OCI-LY7 (cell line): Measurements from ENCODE around the gene UBE2E1.

Experiments used
- CTCF ChIP-seq: fragments of 200-600 bp; sonication (generic); conservative IDR thresholded peaks from 2 replicates; pipeline ENCODE4 v1.5.1; 2014; ENCODE audit warnings: mild to moderate bottlenecking, antibody characterized with exemption, low read length, moderate library complexity, mixed read lengths
- EZH2phosphoT487 ChIP-seq: fragments of 200-600 bp; sonication (generic); IDR thresholded peaks from 2 replicates; pipeline ENCODE4 v1.6.1; 2018; ENCODE audit warnings: low read depth, borderline replicate concordance, mild to moderate bottlenecking, mixed run types, antibody characterized with exemption, low read length, moderate library complexity, mixed read lengths

GRCh38 chr3:23817508-23818223, 11.9 kb downstream of the UBE2E1 start:
- TF ChIP-seq CTCF (no peak), EZH2phosphoT487 (no peak)
